GM19043 (cell line): ENCODE data around the gene PIGU.

Experiments
- ATAC-seq: cut with Tn5 transposase; IDR thresholded peaks from one replicate; pipeline ENCODE4 v1.9.1; 2021; ENCODE audit warnings: low read depth; ENCODE audit not compliant: unreplicated experiment

The PIGU gene

DNA sequence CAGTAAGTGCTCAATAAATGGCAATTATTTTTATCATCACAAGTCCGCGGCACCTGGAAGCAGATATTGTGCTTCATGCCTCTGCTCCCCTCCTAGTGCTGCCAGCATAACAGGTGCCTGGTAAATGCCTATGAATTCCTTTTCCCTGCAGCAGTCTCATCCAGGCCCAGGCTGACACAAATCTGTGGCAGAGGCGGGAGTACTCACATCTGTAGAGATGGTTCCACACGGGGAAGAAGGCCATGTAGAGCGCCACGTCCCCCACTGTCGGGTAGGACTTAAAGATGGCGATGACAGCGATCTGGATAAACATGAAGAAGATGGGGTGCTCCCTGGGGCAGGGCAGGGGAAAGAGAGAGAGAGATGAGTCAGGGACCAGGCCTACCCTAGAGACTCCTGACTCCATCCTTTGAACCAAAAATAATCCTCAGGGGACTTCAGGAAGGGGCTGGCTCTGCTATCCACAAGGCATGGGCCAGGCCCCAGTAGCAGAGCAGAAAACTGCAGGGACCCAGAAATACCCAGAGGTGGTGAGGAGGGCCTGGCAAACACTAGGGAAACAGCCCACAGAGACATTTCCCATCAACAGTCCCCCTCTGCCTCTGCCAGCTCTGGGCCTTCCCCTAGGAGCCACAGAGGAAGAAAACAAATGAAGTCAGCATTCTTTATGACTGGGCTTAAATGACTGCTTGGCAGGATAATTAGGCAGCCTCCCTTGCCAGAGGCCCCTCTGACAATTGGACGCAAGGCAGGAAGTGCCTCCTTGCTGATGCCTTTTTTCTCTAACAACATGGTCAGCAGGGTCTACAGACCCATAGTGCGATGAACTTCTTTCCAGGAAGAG, 95.3 kb downstream of the PIGU start:
- no peak for ATAC-seq

DNA sequence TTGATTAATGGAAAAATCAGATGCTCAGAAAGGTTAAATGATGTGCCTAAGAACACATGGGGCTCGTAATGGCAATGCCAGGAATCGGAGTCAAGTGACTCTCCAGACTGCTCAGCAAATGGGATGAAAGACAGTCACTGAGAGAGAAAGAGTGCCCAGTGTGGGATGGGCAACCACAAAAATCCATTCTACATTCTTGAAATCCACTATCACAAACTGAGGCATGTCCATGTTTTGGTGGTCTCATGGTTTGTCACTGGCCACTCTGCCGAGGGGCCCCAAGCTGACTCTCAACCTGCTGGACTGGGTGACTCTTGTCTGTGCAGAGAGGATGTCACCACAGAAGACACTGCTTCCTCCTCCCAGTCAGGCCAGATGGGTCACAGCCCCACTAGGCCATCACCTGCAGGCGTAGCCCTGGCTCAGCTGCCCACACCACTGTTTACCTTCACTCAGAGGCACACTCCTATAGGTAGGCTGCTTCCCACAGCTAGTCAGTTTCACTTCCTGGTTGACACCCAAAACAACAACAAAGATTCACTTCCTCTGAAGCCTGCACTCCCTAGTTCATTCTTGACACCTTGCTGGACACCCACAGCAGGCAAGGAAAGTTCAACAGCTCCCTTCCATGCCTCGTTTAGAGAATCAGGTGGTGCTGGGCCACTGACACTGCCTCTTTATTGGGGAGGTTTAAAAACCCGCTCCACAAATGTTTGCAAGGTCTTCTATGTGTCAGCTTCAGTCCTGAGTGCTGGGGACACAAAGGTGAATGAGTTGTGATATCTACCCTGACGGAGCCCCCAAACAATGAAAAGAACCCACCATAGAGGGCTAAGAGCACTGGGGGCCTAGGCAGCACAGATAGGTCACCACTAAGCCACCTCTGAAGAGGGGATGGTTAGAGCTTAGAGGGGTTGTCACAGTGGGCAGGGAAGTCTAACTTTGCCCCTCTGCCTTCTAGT, 96.6 kb downstream of the PIGU start:
- ATAC-seq = peak; percentile 72

DNA sequence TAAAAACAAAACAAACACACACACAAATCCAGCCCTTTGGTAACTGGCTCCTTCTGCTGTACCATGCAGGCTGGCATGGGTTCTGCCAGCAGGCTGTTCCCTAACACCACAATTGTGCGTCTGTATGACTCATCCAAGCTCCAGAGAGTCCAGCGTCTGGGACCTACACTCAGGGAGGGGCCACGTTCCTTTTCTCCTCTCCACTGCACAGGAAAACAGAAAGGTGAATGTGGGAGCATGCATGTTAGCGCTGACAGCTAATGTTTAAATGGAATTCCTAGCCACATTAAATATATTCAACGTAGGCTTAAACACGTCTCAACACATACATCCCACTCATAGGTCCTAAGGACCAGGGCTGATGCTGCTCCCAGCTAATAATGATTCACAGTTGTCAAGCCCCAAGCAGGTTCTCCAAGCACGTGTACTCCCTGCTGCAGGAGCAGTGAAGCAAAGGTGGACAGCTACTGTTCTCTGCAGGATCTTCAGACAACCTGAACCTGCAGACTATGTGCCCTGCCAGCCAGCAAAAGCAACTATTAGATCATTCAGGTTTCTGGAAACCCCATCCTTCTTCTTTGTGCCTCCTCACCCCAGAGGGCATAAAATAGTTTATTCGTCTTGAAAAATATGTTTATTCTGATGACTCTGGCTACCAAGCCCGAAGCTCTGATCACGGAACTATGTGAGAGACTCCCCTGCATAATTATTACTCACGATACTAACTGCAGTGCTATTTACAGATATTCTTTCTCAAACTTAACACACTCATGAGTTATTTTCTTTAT, 97.5 kb downstream of the PIGU start:
- no peak for ATAC-seq

DNA sequence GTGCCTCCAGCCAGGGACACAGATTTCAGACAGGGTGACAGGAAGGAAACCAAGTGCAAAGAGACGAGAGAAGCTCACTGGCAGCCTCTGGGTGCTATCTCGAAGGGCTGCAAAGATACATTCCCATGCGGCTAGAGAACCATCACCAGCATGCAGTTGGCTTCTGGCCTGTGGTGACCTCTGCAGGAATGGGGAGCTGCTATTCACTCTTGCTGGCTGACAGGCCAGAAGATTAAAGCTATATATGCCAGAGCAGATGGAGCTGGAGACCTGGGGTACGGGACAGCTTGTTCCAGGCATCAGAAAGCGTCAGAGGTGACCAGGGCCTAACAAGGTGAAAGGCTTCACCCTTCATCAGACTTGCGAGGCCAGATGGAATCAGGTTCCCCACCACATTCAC, 98.4 kb downstream of the PIGU start:
- no peak for ATAC-seq

DNA sequence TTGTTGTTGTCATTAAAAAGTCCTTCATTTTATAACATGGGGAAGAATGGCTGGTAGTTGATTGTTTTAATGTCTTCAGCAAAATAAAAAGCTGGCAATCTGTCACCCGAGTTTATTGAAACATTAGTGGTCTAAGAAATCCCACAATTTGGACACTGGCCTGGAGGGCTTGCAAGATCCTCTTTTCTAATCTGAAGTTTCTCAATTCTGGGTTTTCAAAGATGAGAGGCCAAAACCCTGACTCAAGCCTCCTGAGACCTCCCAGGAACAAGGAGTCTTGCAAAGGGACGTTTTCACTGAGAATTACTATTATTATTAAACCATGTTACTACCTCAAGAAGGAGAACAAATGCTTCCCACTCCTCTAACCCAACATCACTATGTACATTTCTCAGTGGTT, 98.9 kb downstream of the PIGU start:
- ATAC-seq = no peak

DNA sequence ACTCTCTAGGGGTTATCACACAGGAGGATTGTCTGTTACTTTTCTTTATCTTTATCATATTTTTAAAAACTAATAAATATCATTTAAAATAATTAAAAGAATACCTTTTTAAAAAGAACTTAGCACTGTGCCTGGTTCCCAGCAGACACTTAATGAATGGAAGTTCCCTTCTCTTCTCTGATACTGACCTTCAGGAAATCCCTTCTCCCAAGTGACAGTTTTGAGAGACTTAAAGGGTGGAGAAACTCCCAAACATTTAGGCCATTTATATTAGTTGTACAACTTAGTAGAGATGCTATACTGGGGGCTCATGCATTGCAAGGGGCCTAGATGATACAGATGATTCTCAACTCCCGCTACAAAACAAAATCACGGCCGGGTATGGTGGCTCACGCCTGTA, 99.8 kb downstream of the PIGU start:
- ATAC-seq = no peak

DNA sequence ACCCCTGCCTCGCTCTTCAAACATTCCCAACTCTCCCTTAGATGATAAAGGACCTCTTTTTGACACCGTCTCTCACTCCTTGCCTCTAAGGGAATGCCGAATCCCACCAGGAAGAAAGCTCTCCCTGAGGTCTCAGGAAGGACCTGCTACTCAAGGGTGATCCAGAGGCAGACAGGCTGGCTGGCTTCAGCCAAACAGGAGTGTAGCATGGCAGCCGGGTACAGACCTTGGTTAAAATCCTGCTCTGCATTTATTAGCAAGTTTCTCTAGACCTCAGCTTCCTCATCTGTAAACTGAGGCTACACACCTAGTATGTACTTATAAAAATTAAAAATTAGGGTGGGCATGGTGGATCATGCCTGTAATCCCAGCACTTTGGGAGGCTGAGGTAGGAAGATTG, 101.1 kb downstream of the PIGU start:
- ATAC-seq = no peak

DNA sequence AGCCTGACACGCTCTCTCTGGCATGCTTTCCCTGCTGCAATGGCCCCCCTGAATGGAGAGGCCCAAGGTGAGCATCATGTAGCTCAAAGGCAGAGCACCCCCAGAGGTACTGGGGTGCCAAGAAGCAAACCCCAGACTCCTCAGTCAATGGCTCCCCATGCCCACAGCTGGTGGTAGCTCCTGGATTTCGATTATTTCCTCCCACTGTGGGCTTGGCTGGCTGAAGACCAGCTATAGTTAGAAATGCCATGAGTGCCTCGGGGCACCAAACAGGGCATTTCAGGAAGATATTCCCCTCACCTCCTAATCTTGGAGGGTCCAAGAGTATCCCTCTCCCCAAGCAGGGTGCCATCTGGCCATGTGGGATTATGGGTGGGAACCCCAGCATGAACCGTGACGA, 101.6 kb downstream of the PIGU start:
- ATAC-seq = no peak

DNA sequence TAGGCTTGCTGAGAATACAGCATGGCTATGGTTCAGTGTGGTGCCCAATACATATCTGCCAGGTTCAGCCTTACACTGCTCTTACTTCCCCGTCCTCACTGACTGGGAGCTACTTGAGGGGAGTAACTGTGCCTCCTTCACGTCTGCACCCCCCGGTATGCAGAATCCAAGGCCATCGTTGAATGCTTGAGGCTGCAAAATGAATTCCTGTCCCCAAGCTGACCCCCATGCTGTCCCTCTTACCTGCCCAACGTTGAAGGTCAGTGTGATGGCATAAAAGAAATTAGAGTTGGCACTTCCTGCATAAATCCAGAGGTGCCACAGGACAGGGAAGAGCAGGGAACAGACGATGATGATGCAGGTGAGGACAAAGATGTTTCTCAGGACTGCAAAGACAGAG, 102.0 kb downstream of the PIGU start:
- no peak for ATAC-seq

DNA sequence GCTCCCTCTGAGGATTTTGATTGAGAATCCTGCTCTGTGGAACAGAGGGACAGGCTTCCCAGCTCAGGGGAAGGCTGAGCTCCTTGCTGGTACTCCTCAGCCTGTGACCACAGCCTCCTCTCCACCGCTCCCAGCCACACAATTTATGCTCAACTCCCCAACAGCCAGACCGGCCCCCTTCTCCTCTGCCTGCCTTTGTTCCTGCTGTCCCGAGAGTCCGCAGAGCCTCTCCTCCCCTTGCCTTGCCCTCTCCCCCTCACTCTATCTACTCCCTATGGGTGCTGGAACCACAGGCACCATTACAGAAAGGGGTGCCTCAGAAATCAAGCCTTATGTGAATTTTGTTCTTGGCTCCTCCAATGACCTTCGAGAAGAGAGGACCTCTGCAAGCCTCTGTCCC, 102.5 kb downstream of the PIGU start:
- ATAC-seq = no peak

DNA sequence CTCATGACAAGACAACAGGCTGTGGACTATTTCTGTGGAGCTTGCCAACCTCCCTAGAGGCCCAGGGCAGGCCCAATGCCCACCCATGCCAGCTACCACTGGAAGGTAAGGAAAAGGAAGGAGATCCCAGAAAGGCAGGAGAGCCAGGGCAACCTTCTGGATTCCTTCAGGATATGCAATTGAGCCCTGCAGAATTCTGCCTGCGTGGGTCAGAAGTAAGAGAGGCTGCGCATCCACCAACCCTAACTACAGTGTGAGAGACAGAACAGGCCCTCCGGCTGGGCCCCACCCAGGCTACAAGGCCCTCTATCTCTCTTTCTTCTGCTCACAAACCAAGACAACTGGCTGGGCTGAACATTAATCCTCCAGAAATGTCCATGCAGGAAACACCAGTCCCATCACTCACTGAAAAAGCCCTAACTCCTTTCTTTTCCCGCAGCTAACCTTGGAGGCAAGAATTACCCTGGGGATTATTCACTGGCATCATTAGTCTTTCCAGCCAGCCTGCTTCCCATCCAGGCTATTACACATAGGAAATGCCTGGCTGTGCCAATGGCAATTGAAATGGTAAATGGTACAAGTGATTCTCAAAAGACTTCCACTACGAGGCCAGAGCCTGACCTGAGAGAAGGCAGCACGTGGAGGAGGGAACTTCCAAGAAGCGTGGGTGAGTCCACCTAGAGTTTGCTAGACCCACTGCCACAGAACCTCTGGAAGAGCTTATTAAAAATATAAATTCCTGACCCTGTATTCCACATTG, 103.2 kb downstream of the PIGU start:
- no peak for ATAC-seq

DNA sequence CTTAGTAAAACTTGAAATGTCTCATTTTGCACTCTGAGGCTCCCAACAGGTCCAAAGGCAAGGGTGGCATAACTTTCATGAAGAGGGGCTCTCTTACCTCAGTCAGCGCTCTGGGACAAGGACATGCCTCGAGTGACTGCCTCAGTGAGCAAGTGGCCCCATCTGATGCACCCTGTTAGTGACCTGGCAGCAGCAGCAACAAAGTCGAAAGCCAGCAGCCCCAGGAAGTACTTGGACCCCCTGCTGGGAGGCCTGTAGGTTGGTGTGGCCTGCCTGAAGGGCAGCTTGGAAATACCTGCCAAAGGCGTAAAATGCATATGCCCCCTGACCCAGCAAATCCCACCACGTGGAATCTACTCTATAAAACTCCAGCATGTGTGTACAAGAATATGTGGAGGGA, 105.1 kb downstream of the PIGU start:
- no peak for ATAC-seq

DNA sequence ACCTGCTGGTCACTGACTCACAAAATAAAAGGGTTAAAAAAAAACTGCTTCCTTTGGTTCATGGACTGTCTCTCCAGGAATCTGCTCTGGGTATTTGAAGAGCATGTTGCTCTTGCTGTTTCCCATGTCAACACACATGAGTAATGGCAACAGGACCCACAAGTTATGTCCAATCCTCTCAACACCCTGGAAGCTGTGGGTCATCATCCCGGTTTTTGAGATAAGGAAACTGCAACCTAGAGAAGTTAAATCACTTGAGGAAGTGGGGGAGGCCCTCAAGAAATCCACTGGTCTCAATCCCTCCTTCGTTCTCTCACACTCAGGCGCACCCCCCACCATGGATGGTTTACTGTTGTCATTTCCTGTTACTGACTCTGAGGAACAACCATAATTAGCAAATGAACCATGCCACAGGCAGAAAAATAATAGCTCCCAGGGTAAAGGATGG, 106.0 kb downstream of the PIGU start:
- ATAC-seq = no peak

DNA sequence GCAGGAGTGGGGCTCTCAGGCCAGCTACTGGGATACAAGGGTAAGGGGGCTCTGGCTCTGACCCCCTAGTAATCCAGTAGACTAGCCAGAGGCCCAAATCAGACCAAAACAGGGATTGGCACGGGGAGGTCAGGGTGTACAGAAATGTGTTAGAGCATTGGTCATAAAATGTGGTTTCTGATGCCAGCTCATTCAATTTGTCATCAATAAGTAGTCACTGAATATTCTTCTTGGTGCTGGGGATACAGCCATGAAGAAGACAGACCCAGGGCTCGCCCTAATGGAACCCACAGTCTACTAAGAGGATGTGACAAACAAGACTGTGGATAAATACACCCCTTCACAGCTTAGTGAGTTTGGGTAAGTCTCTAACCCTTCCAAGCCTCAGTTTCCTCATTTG, 107.3 kb downstream of the PIGU start:
- no peak for ATAC-seq

DNA sequence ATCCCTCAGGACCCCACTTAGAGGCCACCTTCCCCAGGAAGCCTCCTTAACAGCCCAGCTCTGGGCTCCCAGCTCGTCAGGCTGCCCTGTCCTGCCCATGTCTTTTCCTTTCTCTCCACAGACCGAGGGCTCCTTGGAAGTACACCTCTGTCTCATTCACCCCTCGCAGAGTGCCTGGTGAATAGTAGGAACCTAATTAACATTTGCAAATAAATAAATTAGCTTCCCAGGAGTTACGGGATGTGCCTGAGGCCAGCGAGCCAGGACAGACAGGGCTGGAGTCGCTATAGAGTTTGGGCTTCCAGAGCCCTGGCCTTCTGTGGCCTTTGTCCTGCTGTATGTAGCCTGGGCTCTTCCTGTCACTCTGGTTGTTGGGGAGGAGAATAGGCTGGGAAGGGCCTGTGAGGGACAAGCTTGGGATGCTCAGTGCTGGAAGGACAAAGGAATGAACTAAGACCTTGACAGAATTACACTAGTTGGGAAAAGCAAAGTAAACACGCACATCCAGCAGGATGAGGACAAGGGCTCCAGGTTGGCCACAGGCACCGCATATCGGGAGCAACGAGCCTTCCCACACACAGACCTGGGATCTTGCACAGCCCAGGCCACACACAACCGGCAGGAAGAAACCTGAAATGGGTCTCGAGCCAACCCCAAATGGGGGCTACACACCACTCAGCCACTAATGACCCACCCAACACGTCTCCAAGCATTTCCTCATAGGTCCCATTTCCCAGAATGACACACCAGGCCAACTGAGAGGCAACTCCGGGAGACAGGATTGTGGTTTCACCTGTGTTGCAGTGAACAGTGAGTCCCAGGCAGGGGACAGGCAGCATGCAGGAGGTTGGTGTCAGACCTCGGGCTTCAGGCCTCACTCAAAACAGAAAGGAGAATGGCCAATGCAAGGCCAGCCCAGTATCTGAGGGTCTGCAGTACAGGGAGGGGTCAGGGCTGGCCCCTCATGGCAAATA, 108.7 kb downstream of the PIGU start:
- ATAC-seq = no peak

DNA sequence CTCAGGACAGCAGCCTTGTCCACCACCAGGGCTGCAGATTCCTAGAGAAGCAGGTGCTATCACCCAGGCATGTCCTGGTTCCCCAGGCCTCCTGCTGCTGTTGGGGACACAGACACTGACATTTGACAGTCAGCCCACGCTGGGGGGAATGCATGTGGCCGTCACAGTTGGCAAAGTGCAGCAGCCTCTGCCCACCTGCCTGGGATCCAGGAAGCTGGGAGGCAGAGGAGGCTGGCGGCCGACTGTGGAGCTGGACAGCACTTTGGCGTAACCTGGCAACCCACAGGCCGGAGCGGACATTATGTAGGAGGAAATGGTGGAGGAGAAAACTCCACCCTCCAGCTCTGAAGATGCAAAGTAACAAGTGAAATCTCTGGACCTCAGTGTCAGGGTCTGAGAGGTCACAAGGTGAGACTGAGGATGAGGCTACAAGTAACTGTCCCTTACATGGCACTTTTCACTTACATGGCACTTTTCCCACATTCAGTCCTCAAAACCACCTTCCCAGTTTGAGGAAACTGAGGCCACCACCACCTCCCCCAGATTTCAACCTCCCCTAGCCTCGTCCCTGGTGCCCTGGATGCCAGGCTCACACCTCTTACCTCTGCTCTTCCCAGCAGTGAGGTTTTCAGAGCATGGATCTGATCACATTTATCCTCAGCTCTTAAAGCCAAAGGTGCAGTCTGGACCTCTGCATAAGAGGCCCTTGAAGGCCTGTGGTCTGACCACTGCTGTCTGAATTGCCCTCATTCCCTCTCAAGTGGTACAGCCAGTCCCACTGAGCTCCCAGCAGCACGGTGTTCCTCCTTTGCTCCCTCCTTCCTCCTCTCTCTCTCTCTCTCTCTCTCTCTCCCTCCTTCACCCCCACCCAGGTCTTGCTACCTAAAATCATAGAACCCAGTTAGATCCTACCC, 109.7 kb downstream of the PIGU start:
- no peak for ATAC-seq

DNA sequence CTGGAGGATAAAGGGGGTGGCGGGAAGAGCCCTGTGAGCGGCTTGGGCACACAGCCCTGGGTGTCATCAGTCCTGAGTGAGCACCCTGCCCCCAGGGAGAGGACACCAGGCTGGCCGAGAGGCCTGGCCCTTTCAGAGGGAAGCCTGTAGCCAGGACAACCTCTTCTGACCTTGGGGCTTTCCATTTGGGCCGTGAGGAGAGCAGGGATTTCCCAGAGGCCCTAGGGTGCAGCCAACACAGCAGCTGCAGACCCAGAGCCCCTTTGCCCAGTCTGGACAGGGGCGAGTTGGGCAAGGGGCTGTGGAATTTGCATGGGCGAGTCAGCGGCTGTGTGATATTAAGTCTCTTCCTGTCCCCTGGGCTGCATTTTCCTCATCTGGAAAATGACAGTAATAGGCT, 112.1 kb downstream of the PIGU start:
- no peak for ATAC-seq

DNA sequence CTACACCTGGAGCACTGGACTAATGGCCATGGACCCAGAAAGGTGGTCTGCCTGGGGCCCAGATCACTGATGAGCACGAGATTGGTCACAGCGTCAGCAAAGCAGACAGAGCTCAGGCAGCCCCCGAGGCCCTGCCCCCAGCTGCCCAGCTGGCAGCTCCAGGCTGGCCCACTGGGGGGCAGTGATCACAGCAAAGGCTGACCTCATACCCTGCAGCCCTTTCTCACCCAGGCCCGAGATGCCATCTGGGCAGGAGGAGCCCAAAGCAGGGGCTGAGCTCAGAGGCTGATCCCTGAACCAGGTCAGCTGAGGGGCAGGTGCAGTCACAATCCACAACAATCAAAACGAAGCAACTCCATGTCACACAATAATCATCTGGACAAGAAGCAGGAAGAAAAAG, 114.3 kb downstream of the PIGU start:
- no peak for ATAC-seq
